ENCODE measurements around the gene CHD1. TPM values are rescaled to one million over a fixed set of nuclear protein-coding genes. Genes with fewer than 3 reads are reported as not detected.

CHD1 gene
- total and polyA plus RNA-seq, 9 of the 15 experiments (the other 6 are each of a cell fraction or from before 2014, with no cell fraction given): 27.3 to 133 (median 58.7) TPM

- no peak for FAIRE-seq
Observed at GRCh38 chr5:98807806-98808205, 121.0 kb downstream of the CHD1 start.

More at GRCh38 chr5:98807806-98808205, 121.0 kb downstream of the CHD1 start:
- no peaks in the 10 kb centered on the region for H3K4me1 ChIP-seq (replicated peaks in 1 of 2; ENCODE audit: control insufficient read depth in 2 of 2, insufficient read depth in 2 of 2, low read length in 2 of 2)
- no peaks in the 10 kb centered on the region for H3K36me3 ChIP-seq (ENCODE audit: control insufficient read depth, insufficient read depth, low read length)
- H3K9me1 ChIP-seq (ENCODE audit: control insufficient read depth, insufficient read depth, low read length): no peaks in the 10 kb centered on the region
- ChIA-PET POLR2A (no interaction called here), CTCF (ENCODE audit: low intra/inter-chr PET ratio) (no interaction called here)
- no peaks in the 10 kb centered on the region for H3K27me3 ChIP-seq (ENCODE audit: control insufficient read depth in 2 of 2, insufficient read depth in 2 of 2, low read length in 2 of 2)
- H3K27ac ChIP-seq (ENCODE audit: extremely low read depth, low read depth, low read length): no peak overlapping the region
- no peaks in the 10 kb centered on the region for H3K79me2 ChIP-seq (ENCODE audit: control insufficient read depth, insufficient read depth, low read length)
- no TSS peak for BruUV-seq (replicated peaks)
- DNase-seq (ENCODE audit: extremely low read depth in 1 of 4, low spot score in 3 of 4) (no peak), ATAC-seq (no peak)
- 0 out of 2 replicates have a peak, but pooled peaks have one; percentile 4 for TF ChIP-seq ZNF316 (IDR thresholded peaks at IDR 0.05)
- peak; percentile 13; the same call in 1 of the 2 replicates for TF ChIP-seq C11orf30 (IDR thresholded peaks at IDR 0.05; ENCODE audit: low read depth)
- TF ChIP-seq ZFX (CRISPR knock-in tag; IDR thresholded peaks at IDR 0.05): no peak
- no peak for TF ChIP-seq JUNB (CRISPR knock-in tag; conservative IDR thresholded peaks at IDR 0.05)
- TF ChIP-seq, protein P1, sequence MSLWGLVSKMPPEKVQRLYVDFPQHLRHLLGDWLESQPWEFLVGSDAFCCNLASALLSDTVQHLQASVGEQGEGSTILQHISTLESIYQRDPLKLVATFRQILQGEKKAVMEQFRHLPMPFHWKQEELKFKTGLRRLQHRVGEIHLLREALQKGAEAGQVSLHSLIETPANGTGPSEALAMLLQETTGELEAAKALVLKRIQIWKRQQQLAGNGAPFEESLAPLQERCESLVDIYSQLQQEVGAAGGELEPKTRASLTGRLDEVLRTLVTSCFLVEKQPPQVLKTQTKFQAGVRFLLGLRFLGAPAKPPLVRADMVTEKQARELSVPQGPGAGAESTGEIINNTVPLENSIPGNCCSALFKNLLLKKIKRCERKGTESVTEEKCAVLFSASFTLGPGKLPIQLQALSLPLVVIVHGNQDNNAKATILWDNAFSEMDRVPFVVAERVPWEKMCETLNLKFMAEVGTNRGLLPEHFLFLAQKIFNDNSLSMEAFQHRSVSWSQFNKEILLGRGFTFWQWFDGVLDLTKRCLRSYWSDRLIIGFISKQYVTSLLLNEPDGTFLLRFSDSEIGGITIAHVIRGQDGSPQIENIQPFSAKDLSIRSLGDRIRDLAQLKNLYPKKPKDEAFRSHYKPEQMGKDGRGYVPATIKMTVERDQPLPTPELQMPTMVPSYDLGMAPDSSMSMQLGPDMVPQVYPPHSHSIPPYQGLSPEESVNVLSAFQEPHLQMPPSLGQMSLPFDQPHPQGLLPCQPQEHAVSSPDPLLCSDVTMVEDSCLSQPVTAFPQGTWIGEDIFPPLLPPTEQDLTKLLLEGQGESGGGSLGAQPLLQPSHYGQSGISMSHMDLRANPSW (CRISPR knock-in tag; IDR thresholded peaks at IDR 0.05): no peak
- intact Hi-C loops (cut with micrococcal nuclease) (no loop called here), in situ Hi-C loops (cut with MboI) (no loop called here)
- no peaks in the 10 kb centered on the region for H4K20me1 ChIP-seq (replicated peaks; ENCODE audit: control insufficient read depth, insufficient read depth, low read length)
- no peak overlapping the region for H3K9ac ChIP-seq (ENCODE audit: insufficient read depth in 1 of 2, low read depth in 2 of 2, low read length in 2 of 2)
- no peaks in the 10 kb centered on the region for H3K9me3 ChIP-seq (replicated peaks; ENCODE audit: control insufficient read depth, insufficient read depth, low read depth, low read length)
- H2AFZ ChIP-seq (ENCODE audit: low read depth, low read length): no peak overlapping the region
- no peak overlapping the region for H3K4me3 ChIP-seq
- H3K4me2 ChIP-seq (ENCODE audit: insufficient read depth, low read length): no peak overlapping the region
